ENCODE measurements around the gene EDAR.

The EDAR gene

GRCh38 chr2:108937367-108938017, 51.5 kb downstream of the EDAR start:
- no peak for DNase-seq

GRCh38 chr2:108936866-108937265, 52.2 kb downstream of the EDAR start:
- no peak for DNase-seq

- DNase-seq, result no peak
Observed at GRCh38 chr2:108936076-108936864, 52.8 kb downstream of the EDAR start.

GRCh38 chr2:108935271-108935741, 53.7 kb downstream of the EDAR start:
- no peak for DNase-seq

DNA sequence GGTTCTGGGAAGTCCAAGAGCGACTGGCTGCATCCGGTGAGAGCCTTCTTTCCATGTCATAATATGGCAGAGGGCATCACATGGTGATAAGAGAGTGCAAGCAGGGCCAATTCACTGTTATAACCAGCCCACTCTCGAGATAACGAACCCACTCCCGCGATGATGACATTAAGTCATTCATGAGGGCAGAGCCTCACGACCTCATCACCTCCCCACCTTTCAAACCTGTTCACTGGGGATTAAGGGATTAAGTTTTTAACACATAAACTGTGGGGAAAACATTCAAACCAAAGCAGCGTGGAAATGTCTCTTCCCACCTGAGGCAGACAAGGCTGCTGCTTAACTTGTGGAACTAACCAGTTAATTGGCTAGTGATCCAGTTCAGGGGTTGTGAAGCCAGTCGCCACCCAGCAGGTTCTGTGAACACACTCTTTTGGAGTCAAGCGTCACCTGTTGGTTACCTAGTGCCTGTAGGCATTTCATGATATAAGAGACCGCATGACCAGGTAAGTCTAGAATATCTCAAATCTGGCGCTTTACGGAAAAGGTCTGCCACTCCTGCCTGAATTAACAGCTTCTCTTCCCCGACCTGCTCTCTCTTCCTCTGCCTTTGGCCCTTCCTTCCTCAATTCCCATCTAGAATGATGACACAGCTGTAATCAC, 54.3 kb downstream of the EDAR start:
- no peak for DNase-seq

GRCh38 chr2:108934151-108934550, 54.9 kb downstream of the EDAR start:
- no peak for DNase-seq

GRCh38 chr2:108933691-108934117, 55.3 kb downstream of the EDAR start:
- DNase-seq, result peak; percentile 54

DNA sequence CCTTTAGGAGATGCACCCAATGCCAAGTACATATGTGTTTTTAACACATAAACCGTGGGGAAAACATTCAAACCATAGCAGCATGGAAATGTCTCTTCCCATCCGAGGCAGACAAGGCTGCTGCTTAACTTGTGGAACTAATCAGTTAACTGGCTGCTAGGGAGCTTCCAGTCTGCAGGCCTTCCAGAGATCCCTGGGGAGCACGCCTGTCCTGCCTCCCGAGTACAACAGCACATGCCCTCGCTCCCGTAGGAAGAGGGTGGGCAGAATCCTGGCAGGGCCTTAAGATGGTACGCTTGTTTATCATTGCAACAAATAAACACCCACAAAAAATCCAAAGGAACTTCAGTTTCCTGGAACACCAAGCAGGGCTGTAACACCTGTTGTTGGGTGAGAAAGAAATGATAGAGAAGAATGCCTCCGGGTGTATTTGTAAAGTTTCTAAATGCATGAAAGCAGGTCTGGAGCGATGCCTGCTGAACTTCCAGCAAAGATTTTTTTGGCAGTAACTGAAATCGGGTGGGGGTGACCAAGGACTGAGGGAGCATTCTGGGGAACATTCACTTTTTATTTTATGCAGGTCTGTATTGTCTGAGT, 56.2 kb downstream of the EDAR start:
- no peak for DNase-seq

GRCh38 chr2:108931372-108931771, 57.6 kb downstream of the EDAR start:
- no peak for DNase-seq

DNA sequence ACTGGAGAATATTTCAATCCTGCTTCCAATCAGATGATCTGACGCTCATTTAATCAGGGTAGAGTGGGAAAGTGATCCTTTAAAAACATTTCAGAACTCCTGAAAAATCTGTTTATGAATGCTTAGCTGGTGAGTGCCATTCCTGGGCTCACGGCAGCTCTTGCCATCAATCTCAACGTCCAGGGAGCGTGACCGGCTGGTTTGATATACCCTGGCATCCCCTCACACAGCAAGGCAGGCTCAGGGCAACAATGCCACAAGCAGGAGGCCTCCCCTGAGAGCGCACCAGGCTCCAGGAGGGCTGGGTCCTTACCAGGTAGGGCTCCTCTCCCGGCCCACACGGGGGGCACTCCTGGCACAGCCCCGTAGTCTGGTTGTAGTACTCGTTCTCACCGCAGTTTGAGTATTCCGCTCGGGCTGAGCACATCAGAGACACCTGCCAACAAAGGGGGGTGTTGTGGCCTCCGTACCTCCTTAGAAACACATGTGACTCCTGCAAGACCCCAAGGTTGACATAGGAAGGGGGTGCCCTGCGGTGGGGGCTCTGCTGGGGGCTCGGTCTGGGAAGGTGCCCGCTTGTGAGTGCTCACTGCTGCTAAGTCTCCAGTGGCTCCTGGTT, 59.1 kb downstream of the EDAR start:
- DNase-seq, result no peak

DNA sequence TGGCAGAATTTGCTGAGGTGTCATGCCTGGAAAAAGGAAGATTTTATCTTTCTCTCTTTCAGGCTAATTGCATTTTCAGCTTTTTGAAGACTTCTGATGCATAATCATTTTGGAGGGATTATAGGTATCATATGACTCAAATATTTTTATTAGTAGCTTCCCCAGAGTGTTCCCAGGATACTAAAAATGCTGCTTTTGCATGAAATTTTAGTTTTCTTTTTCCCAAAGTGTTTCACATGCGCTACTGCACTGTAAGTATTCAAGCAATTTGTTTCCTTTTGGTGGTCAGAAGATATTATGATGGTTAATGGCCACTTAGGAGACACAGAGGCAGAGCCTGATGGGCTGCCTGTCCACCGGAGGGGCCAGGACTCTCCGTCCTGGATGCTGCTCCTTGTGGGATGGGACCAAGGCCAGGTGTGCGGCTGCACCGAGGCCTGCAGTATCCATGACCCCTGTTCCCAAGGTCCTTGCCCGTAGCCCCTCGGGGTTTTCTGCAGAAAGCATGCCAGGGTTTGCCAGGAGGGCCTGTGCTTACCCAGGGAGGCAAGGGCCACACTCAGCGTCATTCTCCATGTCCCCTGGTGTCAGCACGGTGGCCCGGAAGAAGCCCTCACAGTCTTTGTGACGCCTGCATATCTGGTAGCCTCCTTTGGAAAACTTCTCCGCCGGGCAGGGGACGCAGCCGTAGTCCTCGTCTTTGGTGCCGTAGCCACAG, 60.2 kb downstream of the EDAR start:
- no peak for DNase-seq

- DNase-seq, result no peak
Observed at GRCh38 chr2:108927936-108928659, 60.9 kb downstream of the EDAR start.

- no peak for DNase-seq
Observed at GRCh38 chr2:108927405-108927804, 61.6 kb downstream of the EDAR start.

DNA sequence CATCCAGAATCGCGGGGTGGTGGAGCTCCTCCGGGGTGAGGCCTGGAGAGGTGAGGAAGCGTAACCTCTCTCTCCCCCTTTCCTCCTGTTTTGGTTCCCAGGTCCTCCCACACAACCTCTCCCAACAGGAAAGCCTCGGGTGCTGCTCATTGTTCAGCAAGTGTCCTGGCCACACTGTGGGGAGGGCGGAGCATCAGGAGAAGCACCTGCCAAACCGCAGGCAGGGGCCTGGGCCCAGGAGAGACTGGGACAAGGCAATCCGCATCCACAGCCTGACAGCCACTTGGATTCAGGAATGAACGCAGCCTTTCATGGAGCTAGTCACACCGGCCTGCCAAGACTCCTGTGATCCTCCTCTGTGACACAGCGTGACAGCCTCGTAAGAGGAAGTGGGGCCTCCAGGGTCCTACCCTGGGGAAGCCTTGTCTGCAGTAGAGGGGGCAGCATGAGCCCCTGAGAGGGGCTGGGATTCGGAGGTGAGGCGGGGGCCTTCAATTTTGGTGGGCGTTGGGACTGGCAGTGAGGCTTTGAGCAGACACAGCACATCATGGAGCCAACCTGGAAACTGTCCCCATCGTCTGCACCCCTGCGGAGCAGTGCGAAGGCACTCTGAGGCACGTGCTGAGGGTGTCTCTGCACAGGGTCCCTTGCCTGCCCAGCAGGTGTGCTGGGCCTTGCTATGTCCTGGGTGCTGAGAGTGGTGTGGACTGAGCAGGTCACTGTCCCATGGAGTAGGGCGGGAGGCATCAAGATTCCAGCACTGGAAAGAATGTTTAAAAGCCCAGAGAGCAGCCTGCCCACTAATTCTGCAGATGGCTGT, 62.2 kb downstream of the EDAR start:
- no peak for DNase-seq

- no peak for DNase-seq
Observed at GRCh38 chr2:108925735-108926134, 63.3 kb downstream of the EDAR start.

- no peak for DNase-seq
Observed at GRCh38 chr2:108925286-108925685, 63.7 kb downstream of the EDAR start.

DNA sequence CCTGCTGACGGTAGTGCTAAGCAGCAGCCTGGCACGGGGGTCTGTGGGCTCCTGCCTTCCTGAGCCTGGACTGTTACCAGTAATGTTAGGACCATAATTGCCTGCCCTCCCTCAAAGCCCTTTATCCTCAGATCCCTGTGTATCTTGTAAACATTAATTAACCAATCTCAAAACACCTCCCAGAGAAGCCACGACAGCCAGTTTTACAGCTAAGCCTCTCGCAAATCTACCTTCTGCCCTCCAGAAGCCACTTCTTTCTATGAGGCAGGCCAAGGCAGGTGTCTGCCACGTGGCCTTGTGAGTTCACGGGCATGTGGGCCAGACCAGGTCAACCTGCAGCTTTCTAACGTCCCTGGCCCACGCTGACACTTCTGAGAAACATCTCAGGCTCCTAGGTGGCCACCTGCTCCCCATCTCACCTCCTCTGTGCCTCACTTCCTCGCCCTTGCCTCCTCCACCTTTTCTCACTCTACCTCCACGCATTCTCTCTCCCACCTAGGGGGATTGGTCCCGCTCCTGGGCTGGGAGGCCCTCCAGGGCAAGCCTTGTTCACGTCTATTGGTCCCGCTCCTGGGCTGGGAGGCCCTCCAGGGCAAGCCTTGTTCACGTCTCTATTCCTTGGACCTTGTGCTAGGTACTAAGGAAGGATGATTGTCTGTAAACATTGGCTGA, 64.3 kb downstream of the EDAR start:
- no peak for DNase-seq

- DNase-seq, result no peak
Observed at GRCh38 chr2:108923736-108924579, 65.1 kb downstream of the EDAR start.
